Measurements from ENCODE around the gene ESYT2.
A peak's percentile ranks its signal among the peaks of the same experiment; 100 is the strongest.
"Not testable (repeated sequence)": the region's sequence is repeated elsewhere in the genome, so short reads cannot be mapped to it uniquely, and the experiment has no call there.

Gene ESYT2

DNA sequence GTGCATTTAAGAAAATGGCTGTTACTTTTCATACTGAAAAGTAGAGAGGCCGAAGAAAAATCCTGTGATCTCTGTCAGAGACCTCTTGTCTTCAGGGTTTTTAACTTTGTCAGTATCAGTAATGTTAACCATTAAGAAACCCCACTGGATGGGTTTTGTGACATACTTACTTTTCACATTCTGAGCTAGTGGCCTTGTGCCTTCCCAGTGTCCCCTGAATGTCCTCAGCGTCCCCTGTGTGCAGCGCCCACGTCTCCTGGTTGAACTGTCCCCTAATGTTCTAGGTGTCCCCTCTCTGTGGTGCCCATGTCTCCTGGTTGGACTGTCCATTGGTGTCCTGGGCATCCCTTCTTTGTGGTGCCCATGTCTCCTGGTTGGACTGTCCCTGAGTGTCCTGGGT, 36.7 kb upstream of the ESYT2 start:
- peaks cover 47 to 81% (median 76%) of the 10 kb centered on the region in 10 experiments for H3K4me1 ChIP-seq
- H3K36me3 ChIP-seq = peaks cover 0 to 12% (median 5%) of the 10 kb centered on the region in 11 experiments; a peak in 8 of 22 replicates
- H4K20me1 ChIP-seq = peaks cover 0 to 37% (median 13%) of the 10 kb centered on the region in 11 experiments; a peak in 10 of 22 replicates
- peaks cover 0 to 6% (median 0%) of the 10 kb centered on the region in 11 experiments; a peak in 2 of 22 replicates for H3K9me3 ChIP-seq (replicated peaks in 1 of 11)
- H3K4me3 ChIP-seq = no peak overlapping the region
- no peak for TF ChIP-seq Cebpa-rat (IDR thresholded peaks at IDR 0.05)
- H3K4me2 ChIP-seq = peak overlapping the region in 9 of 11 experiments; percentile 1 to 85 (median 75); a peak in 10 of 22 replicates
- peak overlapping the region in 2 of 11 experiments; percentile 12 to 78; a peak in 1 of 22 replicates for H3K27ac ChIP-seq
- no peak overlapping the region for H3K9ac ChIP-seq
- no peaks in the 10 kb centered on the region for H3K27me3 ChIP-seq

GRCh38 chr7:158865462-158865922, 36.2 kb upstream of the ESYT2 start:
- H4K20me1 ChIP-seq = peaks cover 0 to 40% (median 13%) of the 10 kb centered on the region in 11 experiments; a peak in 10 of 22 replicates
- no peaks in the 10 kb centered on the region for H3K27me3 ChIP-seq
- H3K27ac ChIP-seq = peak overlapping the region in 3 of 11 experiments; percentile 7 to 78 (median 12); a peak in 1 of 22 replicates
- peaks cover 46 to 80% (median 74%) of the 10 kb centered on the region in 10 experiments for H3K4me1 ChIP-seq
- TF ChIP-seq Cebpa-rat (IDR thresholded peaks at IDR 0.05) = no peak
- H3K36me3 ChIP-seq = peaks cover 0 to 10% (median 3%) of the 10 kb centered on the region in 11 experiments; a peak in 4 of 22 replicates
- peak overlapping the region in 10 of 11 experiments; percentile 22 to 85 (median 74); a peak in 15 of 22 replicates for H3K4me2 ChIP-seq
- H3K9ac ChIP-seq = no peak overlapping the region
- H3K4me3 ChIP-seq = no peak overlapping the region
- H3K9me3 ChIP-seq (replicated peaks in 1 of 11) = peaks cover 0 to 6% (median 0%) of the 10 kb centered on the region in 11 experiments; a peak in 2 of 22 replicates

DNA sequence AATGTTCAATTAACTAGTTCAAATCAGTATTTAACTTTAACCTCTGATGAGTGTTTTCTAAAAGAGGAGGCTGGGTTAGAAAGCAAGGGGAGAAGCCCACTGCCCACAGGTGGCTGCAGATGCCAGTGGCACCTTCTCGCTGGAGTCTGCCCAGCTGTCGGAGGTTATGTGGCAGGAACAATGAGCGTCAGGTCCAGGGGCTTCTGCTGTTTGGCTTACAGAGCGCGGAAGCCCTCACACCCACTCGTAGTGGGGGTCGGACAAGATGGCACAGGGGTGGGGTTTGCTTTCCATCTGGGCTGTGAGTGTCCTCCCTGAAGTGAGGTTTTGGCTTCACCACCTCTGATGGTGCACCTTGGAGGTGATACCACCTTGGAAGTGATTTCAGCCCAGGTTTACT, 35.5 kb upstream of the ESYT2 start:
- Histone ChIP-seq H3K9ac (peak overlapping the region in 4 of 11 experiments; percentile 71 to 84 (median 76); a peak in 4 of 22 replicates), H3K4me1 (peaks cover 47 to 79% (median 72%) of the 10 kb centered on the region in 10 experiments), H4K20me1 (peaks cover 0 to 40% (median 13%) of the 10 kb centered on the region in 11 experiments; a peak in 11 of 22 replicates), H3K27me3 (no peaks in the 10 kb centered on the region), H3K4me3 (peak overlapping the region in 1 of 10 experiments; percentile 59; a peak in 2 of 20 replicates), H3K36me3 (peaks cover 0 to 6% (median under 1%) of the 10 kb centered on the region in 11 experiments; a peak in 3 of 22 replicates), H3K9me3 (replicated peaks in 1 of 11) (peaks cover 0 to 6% (median 0%) of the 10 kb centered on the region in 11 experiments; a peak in 2 of 22 replicates), H3K27ac (peak overlapping the region in 6 of 11 experiments; percentile 72 to 85 (median 78); a peak in 9 of 22 replicates), H3K4me2 (peak overlapping the region; percentile 57 to 90 (median 80); a peak in 20 of 22 replicates)
- no peak for TF ChIP-seq Cebpa-rat (IDR thresholded peaks at IDR 0.05)

- no peak for TF ChIP-seq Cebpa-rat (IDR thresholded peaks at IDR 0.05)
- peak overlapping the region; percentile 63 to 84 (median 77); a peak in 21 of 22 replicates for H3K9ac ChIP-seq
- peaks cover 51 to 81% (median 75%) of the 10 kb centered on the region in 10 experiments for H3K4me1 ChIP-seq
- peaks cover 0 to 40% (median 13%) of the 10 kb centered on the region in 11 experiments; a peak in 11 of 22 replicates for H4K20me1 ChIP-seq
- peak overlapping the region; percentile 57 to 90 (median 80) for H3K4me2 ChIP-seq
- peak overlapping the region; percentile 44 to 66 (median 56); a peak in 16 of 20 replicates for H3K4me3 ChIP-seq
- 0 out of 22 replicates have a peak, but pooled peaks cover 0 to 7% (median 0%) of the 10 kb centered on the region in 11 experiments for H3K36me3 ChIP-seq
- H3K27me3 ChIP-seq = no peaks in the 10 kb centered on the region
- H3K9me3 ChIP-seq (replicated peaks in 1 of 11) = peaks cover 0 to 6% (median 0%) of the 10 kb centered on the region in 11 experiments; a peak in 2 of 22 replicates
- peak overlapping the region; percentile 62 to 85 (median 77); a peak in 21 of 22 replicates for H3K27ac ChIP-seq
Measured at GRCh38 chr7:158864507-158864820, 35.2 kb upstream of the ESYT2 start.

- H3K4me2 ChIP-seq = peak overlapping the region; percentile 57 to 90 (median 80)
- peak overlapping the region; percentile 63 to 84 (median 77); a peak in 21 of 22 replicates for H3K9ac ChIP-seq
- H4K20me1 ChIP-seq = peaks cover 0 to 34% (median 9%) of the 10 kb centered on the region in 11 experiments; a peak in 10 of 22 replicates
- H3K36me3 ChIP-seq = 0 out of 22 replicates have a peak, but pooled peaks cover 0 to 8% (median 0%) of the 10 kb centered on the region in 11 experiments
- no peak for TF ChIP-seq Cebpa-rat (IDR thresholded peaks at IDR 0.05)
- H3K27me3 ChIP-seq = no peaks in the 10 kb centered on the region
- H3K4me1 ChIP-seq = peaks cover 52 to 82% (median 76%) of the 10 kb centered on the region in 10 experiments
- H3K4me3 ChIP-seq = peak overlapping the region; percentile 44 to 66 (median 56)
- H3K27ac ChIP-seq = peak overlapping the region; percentile 62 to 85 (median 77)
- peaks cover 0 to 6% (median 0%) of the 10 kb centered on the region in 11 experiments; a peak in 2 of 22 replicates for H3K9me3 ChIP-seq (replicated peaks in 1 of 11)
Measured at GRCh38 chr7:158863611-158864506, 34.5 kb upstream of the ESYT2 start.

DNA sequence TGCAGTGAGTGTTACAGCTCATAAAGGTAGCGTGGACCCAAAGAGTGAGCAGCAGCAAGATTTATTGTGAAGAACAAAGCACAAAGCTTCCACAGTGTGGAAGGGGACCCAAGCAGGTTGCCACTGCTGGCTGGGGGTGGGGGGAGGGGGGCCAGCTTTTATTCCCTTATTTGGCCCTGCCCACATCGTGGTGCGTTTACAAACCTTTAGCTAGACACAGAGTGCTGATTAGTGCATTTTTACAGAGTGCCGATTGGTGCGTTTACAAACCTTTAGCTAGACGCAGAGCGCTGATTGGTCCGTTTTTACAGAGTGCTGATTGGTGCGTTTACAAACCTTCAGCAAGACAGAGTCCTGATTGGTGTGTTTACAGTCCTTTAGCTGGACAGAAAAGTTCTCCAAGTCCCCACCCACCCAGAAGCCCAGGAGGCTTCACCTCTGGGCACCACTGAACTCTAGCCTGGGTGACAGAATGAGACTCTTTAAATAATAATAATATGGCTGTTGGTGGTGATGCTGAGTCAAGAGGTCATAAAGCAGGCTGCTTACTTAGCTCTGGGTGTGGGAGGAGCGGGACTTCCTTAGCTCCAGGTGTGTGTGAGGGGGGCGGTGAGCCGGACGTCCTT, 33.8 kb upstream of the ESYT2 start:
- peaks cover 0 to 27% (median 4%) of the 10 kb centered on the region in 11 experiments; a peak in 9 of 22 replicates for H4K20me1 ChIP-seq
- peak overlapping the region; percentile 24 to 82 (median 45); a peak in 17 of 22 replicates for H3K4me2 ChIP-seq
- H3K4me1 ChIP-seq = peaks cover 55 to 79% (median 73%) of the 10 kb centered on the region in 10 experiments
- H3K9ac ChIP-seq = peak overlapping the region in 9 of 11 experiments; percentile 63 to 84 (median 77); a peak in 13 of 22 replicates
- not testable (repeated sequence) for H3K27me3 ChIP-seq; H3K36me3 ChIP-seq; H3K9me3 ChIP-seq (replicated peaks in 1 of 11)
- peak overlapping the region in 10 of 11 experiments; percentile 57 to 85 (median 76); a peak in 17 of 22 replicates for H3K27ac ChIP-seq
- H3K4me3 ChIP-seq = peak overlapping the region in 9 of 10 experiments; percentile 43 to 66 (median 56); a peak in 12 of 20 replicates

- no peak for TF ChIP-seq Cebpa-rat (IDR thresholded peaks at IDR 0.05)
- no peaks in the 10 kb centered on the region for H3K27me3 ChIP-seq
- H3K9ac ChIP-seq = no peak overlapping the region
- H3K9me3 ChIP-seq (replicated peaks in 1 of 11) = peaks cover 0 to 6% (median 0%) of the 10 kb centered on the region in 11 experiments; a peak in 2 of 22 replicates
- no peak overlapping the region for H3K4me3 ChIP-seq
- peaks cover 61 to 80% (median 74%) of the 10 kb centered on the region in 10 experiments for H3K4me1 ChIP-seq
- H3K27ac ChIP-seq = peak overlapping the region in 3 of 11 experiments; percentile 78 to 85 (median 84); a peak in 5 of 22 replicates
- peak overlapping the region in 8 of 11 experiments; percentile 1 to 46 (median 27); a peak in 6 of 22 replicates for H3K4me2 ChIP-seq
- 0 out of 22 replicates have a peak, but pooled peaks cover 0 to 8% (median 0%) of the 10 kb centered on the region in 11 experiments for H3K36me3 ChIP-seq
- peaks cover 0 to 25% (median 0%) of the 10 kb centered on the region in 11 experiments; a peak in 4 of 22 replicates for H4K20me1 ChIP-seq
Measured at GRCh38 chr7:158861936-158862704, 32.8 kb upstream of the ESYT2 start.

Measured in BLaER1 treated with 17β-estradiol and CSF1 and Interleukin-3, amounts not matched to agents 10 nM and 100 nM (cell line).